Measurements from ENCODE around the gene OR6C70. TPM values are rescaled to one million over a fixed set of nuclear protein-coding genes. Genes with fewer than 3 reads are reported as not detected.
"Not testable (repeated sequence)": the region's sequence is repeated elsewhere in the genome, so short reads cannot be mapped to it uniquely, and the experiment has no call there.

Gene OR6C70
- total RNA-seq, 1 donor from 2014 or later = not detected

DNA sequence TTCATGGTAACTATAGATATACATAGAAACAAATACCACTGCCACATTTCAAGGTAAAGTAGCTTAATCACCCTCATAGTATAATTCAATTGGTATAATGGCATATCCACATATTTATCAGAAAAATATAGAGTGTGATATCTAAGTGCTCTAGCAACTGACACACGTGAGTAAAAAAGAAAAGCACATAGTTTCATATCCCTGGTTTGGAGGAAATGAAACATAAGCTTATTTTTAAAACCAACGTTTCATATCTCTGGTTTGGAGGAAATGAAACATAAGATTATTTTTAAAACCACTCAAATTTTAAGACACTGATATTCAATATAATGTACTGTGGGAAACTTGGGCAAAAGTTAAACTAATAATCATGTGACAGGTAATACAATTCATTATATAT, 2.1 kb downstream of the OR6C70 start:
- Histone ChIP-seq H3K36me3 (ENCODE audit: control insufficient read depth, insufficient read depth, low read length) (no peaks in the 10 kb centered on the region), H3K27me3 (ENCODE audit: control insufficient read depth, insufficient read depth, low read length) (no peaks in the 10 kb centered on the region), H3K4me3 (ENCODE audit: low read depth, low read length) (no peak overlapping the region)
- TF ChIP-seq, protein P1, sequence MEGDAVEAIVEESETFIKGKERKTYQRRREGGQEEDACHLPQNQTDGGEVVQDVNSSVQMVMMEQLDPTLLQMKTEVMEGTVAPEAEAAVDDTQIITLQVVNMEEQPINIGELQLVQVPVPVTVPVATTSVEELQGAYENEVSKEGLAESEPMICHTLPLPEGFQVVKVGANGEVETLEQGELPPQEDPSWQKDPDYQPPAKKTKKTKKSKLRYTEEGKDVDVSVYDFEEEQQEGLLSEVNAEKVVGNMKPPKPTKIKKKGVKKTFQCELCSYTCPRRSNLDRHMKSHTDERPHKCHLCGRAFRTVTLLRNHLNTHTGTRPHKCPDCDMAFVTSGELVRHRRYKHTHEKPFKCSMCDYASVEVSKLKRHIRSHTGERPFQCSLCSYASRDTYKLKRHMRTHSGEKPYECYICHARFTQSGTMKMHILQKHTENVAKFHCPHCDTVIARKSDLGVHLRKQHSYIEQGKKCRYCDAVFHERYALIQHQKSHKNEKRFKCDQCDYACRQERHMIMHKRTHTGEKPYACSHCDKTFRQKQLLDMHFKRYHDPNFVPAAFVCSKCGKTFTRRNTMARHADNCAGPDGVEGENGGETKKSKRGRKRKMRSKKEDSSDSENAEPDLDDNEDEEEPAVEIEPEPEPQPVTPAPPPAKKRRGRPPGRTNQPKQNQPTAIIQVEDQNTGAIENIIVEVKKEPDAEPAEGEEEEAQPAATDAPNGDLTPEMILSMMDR (IDR thresholded peaks at IDR 0.05; ENCODE audit: insufficient read depth, low read length, severe bottlenecking) = no peak
- DNase-seq (ENCODE audit: low read depth) = no peak
- FAIRE-seq = no peak

DNA sequence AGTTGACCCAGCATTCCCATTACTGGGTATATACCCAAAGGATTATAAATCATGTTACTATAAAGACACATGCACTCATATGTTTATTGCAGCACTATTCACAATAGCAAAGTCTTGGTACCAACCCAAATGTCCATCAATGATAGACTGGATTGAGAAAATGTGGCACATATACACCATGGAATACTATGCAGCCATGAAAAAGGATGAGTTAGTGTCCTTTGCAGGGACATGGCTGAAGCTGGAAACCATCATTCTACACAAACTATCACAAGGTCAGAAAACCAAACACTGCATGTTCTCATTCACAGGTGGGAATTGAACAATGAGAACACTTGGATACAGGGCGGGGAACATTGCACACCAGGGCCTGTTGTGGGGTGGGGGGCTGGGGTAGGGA, 5.0 kb downstream of the OR6C70 start:
- H3K27me3 ChIP-seq (ENCODE audit: control insufficient read depth, insufficient read depth, low read length); DNase-seq (ENCODE audit: low read depth); H3K36me3 ChIP-seq (ENCODE audit: control insufficient read depth, insufficient read depth, low read length); H3K4me3 ChIP-seq (ENCODE audit: low read depth, low read length); FAIRE-seq: not testable (repeated sequence)

DNA sequence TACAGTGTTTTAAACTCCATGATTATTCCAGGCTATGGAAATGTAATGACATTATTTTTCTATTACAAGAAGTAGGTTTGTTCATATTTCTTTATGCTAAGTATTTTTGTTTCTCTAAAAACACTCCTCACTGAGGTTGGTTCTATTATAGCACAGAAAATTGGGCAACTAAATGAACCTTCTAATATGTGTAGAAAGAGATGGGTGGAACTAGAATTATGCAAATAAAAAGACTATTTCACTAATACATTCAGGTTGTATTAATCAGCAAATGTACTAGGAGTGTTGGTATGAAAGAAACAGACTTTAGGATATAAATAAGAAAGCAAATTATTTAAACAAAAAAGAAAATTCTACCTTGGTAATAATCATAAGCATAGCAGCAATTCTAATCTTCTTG, 21.1 kb downstream of the OR6C70 start:
- H3K36me3 ChIP-seq (ENCODE audit: control insufficient read depth, insufficient read depth, low read length) = no peaks in the 10 kb centered on the region
- no peaks in the 10 kb centered on the region for H3K27me3 ChIP-seq (ENCODE audit: control insufficient read depth, insufficient read depth, low read length)
- TF ChIP-seq, protein P1 (IDR thresholded peaks at IDR 0.05; ENCODE audit: insufficient read depth, low read length, severe bottlenecking) = no peak
- DNase-seq (ENCODE audit: low read depth) (no peak), FAIRE-seq (no peak)
- H3K4me3 ChIP-seq (ENCODE audit: low read depth, low read length) = no peak overlapping the region

DNA sequence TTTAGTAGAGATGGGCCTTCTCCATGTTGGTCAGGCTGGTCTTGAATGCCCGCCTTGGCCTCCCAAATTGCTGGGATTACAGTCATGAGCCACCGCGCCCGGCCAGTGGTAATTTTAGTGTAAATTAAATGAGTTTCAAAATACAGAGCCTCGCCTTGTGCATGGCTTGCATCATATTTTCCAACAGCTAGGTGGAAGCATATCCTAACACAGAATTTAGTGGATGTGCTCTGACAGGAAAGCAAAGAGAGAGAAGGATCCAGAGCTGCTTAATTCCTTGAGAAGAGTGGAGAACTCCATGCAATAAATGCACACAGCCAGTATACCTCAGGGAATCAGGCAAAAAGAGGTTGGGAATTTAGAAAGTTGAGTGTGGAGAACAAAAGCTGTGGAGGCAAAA, 23.6 kb downstream of the OR6C70 start:
- H3K27me3 ChIP-seq (ENCODE audit: control insufficient read depth, insufficient read depth, low read length) = no peaks in the 10 kb centered on the region
- TF ChIP-seq, protein P1 (IDR thresholded peaks at IDR 0.05; ENCODE audit: insufficient read depth, low read length, severe bottlenecking) = no peak
- no peak for FAIRE-seq
- DNase-seq (ENCODE audit: low read depth) = no peak
- H3K4me3 ChIP-seq (ENCODE audit: low read depth, low read length) = no peak overlapping the region
- no peaks in the 10 kb centered on the region for H3K36me3 ChIP-seq (ENCODE audit: control insufficient read depth, insufficient read depth, low read length)

DNA sequence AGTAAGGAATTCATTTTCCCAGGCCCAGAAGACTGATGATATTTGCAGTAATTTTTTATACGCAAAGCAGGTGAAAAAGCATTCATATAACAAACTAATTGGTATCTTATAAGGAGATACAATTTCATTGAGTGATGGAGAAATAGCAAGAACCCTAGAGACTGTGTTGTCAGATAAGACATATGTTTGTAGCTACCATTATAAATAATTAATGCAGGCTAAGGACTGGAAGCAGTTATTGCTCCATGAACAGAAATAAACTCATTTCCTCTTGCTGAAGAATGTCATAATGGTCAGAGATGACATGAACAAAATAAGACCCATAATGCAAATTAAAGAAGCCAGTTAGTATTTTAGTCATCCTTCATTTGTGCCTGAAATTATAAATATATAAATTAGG, 24.6 kb downstream of the OR6C70 start:
- no peak overlapping the region for H3K4me3 ChIP-seq (ENCODE audit: low read depth, low read length)
- no peak for DNase-seq (ENCODE audit: low read depth)
- H3K27me3 ChIP-seq (ENCODE audit: control insufficient read depth, insufficient read depth, low read length) = no peaks in the 10 kb centered on the region
- TF ChIP-seq, protein P1 (IDR thresholded peaks at IDR 0.05; ENCODE audit: insufficient read depth, low read length, severe bottlenecking) = no peak
- H3K36me3 ChIP-seq (ENCODE audit: control insufficient read depth, insufficient read depth, low read length) = no peaks in the 10 kb centered on the region
- no peak for FAIRE-seq

DNA sequence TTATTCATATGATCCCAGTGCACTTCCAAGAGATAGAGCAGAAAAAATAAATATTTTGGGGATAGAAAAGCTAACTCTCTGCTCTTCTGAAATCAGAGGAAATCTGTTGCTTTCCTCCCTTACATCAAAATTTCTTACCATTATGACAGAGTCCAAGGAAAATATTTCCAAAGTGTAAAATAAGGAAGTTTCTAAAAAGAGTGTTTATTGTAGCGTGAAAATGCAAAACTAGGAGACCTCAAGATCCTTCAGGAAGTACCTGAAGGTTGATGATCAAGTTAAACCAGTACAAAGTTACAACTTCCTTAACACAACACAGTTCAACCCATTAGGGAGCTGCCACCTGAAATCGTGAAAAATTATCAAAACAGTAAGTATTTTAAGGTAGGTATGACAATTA, 26.2 kb downstream of the OR6C70 start, which contains the start of gene OR6C2:
Gene OR6C2 (plus strand): TSS at position 301 of the 400 bp plus-strand sequence. CDS start 8,138 bp downstream, outside the sequence.
- no peak for FAIRE-seq
- no peak for DNase-seq (ENCODE audit: low read depth)
- H3K4me3 ChIP-seq (ENCODE audit: low read depth, low read length) = no peak within 1 kb of the TSS
- no peaks in the 10 kb centered on the region for H3K36me3 ChIP-seq (ENCODE audit: control insufficient read depth, insufficient read depth, low read length)
- TF ChIP-seq, protein P1 (IDR thresholded peaks at IDR 0.05; ENCODE audit: insufficient read depth, low read length, severe bottlenecking) = no peak
- no peaks in the 10 kb centered on the region for H3K27me3 ChIP-seq (ENCODE audit: control insufficient read depth, insufficient read depth, low read length)

DNA sequence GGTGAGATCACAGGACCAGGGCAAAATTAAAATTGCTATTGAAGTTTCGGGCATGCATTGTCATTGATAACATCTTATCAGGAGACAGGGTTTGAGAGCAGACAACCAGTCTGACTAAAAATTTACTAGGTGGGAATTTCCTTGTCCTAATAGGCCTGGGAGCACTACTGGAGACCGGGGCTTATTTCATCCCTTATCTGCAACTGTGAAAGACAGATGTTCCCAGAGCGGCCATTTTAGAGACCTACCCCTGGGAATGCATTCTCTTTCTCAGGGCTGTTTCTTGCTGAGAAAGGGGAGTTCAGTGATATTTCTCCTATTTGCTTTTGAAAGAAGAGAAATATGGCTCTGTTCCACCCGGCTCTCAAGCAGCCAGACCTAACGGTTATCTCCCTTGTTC, 28.7 kb downstream of the OR6C70 start:
- not testable (repeated sequence) for H3K36me3 ChIP-seq (ENCODE audit: control insufficient read depth, insufficient read depth, low read length); FAIRE-seq; DNase-seq (ENCODE audit: low read depth); H3K4me3 ChIP-seq (ENCODE audit: low read depth, low read length); H3K27me3 ChIP-seq (ENCODE audit: control insufficient read depth, insufficient read depth, low read length)

All from bronchial epithelial cell (primary cell).